ENCODE results near the gene QPRT.
"Not testable (repeated sequence)": the region's sequence is repeated elsewhere in the genome, so short reads cannot be mapped to it uniquely, and the experiment has no call there.

QPRT gene

DNA sequence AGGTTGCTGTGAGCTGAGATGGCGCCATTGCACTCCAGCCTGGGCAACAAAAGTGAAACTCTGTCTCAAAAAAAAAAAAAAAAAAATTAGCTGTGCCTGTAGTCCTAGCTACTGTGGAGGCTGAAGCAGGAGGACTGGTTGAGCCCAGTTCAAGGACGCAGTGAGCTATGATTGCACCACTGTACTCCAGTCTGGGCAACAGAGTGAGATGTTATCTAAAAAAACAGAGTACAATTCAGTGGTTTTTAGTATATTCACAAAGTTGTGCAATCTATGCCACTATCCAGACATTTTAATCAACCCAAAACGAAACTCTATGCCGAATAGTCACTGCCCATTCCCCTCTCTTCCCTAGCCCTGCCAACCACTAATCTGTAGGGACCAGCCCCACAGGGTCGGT is 41.7 kb downstream of the QPRT start:
- no peak for DNase-seq

- DNase-seq = peak; percentile 48
These were observed 42.3 kb downstream of the QPRT start for GRCh38 chr16:29721167-29721879.

- no peak for DNase-seq
These were observed 47.9 kb downstream of the QPRT start for GRCh38 chr16:29726845-29727377.

- no peak for DNase-seq
These were observed 48.5 kb downstream of the QPRT start for GRCh38 chr16:29727452-29727851.

DNA sequence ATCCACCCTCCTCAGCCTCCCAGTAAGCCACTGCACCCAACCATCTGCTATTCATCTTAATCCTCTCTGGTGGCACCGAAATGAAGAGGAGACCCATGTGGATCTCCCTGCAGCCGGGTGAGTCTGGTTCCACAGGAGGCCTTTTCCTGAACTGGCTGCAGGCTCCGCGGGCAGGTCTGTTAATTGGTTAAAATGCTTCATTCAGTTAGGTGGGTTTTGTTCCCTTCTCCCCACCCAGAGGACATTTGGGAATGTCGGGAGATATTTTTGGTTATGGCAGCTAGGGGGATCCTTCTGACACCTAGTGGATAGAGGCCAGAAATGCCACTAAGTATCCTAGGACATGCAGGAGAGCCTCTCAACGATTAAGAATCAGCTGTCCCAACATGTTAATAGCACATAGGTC is 50.1 kb downstream of the QPRT start:
- no peak for DNase-seq

GRCh38 chr16:29730649-29731048 is 51.7 kb downstream of the QPRT start:
- DNase-seq = no peak

DNA sequence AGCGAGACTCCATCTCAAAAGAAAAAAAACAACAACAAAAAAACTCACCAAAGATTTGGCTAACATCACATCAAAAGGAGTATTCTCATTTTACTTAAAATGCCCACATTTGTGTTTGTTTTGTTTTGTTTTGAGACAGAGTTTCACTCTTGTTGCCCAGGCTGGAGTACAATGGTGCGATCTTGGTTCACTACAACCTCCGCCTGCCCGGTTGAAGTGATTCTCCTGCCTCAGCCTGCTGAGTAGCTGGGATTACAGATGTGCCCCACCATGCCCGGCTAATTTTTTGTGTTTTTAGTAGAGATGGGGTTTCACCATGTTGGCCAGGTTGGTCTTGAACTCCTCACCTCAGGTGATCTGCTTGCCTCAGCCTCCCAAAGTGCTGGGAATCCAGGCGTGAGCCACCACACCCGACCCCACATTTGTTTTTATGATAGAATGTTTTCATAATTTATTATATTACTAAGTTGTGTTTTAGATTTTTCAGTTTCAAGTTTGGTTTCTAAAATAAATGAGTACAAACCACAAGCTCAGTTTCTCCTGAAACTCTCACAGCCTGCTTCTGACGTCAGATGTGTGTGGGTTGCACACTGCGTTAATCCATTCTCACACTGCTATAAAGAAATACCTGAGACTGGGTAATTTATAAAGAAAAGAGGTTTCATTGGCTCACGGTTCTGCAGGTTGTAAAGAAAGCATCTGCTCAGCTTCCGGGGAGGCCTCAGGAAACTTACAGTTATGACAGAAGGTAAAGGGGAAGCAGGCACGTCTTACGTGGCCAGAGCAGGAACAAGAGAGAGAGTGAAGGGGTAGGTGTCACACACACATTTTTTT is 53.0 kb downstream of the QPRT start:
- DNase-seq = peak; percentile 49

- no peak for DNase-seq
These were observed 55.8 kb downstream of the QPRT start for GRCh38 chr16:29734786-29735185.

GRCh38 chr16:29736112-29736511 is 57.1 kb downstream of the QPRT start:
- no peak for DNase-seq

DNA sequence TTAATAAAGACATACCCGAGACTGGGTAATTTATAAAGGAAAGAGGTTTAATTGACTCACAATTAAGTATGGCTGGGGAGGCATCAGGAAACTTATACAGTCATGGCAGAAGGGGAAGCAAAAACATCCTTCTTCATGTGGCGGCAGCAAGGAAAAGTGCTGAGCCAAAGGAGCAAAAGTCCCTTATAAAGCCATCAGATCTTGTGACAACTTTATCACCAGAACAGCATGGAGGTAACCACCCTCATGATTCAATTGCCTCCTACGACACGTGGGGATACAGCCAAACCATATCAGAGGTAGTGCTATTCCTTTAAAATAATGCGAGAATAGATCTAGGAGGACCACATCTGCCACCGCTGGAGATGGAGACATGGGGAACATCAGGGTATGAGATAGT is 57.8 kb downstream of the QPRT start:
- no peak for DNase-seq

GRCh38 chr16:29737713-29738112 is 58.7 kb downstream of the QPRT start:
- DNase-seq = no peak

- DNase-seq = peak; percentile 31
These were observed 59.5 kb downstream of the QPRT start for GRCh38 chr16:29738514-29738913.

- not testable (repeated sequence) for DNase-seq
These were observed 61.1 kb downstream of the QPRT start for GRCh38 chr16:29739927-29740629.

- DNase-seq = not testable (repeated sequence)
These were observed 61.6 kb downstream of the QPRT start for GRCh38 chr16:29740630-29741015.

DNA sequence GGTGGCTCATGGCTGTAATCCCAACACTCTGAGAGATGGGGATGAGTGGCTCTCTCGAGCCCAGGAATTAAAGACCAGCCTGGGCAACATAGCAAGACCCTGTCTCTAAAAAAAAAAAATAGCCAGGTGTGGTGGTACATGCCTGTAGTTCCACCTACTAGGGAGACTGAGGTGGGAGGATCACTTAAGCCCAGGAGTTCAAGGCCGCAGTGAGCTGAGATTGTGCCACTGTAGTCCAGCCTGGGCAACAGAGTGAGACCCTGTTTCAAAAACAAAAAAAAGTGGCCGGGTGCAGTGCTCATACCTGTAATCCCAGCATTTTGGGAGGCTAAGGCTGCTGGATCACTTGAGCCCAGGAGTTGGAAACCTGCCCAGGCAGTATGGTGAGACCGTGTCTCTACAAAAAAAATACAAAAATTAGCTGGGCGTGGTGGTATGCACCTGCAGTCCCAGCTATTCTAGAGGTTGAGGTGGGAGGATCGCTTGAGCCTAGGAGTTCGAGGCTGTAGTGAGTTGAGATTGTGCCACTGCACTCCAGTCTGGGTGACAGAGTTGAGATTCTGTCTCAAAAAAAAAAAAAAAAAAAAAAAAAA is 63.8 kb downstream of the QPRT start:
- DNase-seq = no peak

- DNase-seq = no peak
These were observed 64.5 kb downstream of the QPRT start for GRCh38 chr16:29743475-29743826.

DNA sequence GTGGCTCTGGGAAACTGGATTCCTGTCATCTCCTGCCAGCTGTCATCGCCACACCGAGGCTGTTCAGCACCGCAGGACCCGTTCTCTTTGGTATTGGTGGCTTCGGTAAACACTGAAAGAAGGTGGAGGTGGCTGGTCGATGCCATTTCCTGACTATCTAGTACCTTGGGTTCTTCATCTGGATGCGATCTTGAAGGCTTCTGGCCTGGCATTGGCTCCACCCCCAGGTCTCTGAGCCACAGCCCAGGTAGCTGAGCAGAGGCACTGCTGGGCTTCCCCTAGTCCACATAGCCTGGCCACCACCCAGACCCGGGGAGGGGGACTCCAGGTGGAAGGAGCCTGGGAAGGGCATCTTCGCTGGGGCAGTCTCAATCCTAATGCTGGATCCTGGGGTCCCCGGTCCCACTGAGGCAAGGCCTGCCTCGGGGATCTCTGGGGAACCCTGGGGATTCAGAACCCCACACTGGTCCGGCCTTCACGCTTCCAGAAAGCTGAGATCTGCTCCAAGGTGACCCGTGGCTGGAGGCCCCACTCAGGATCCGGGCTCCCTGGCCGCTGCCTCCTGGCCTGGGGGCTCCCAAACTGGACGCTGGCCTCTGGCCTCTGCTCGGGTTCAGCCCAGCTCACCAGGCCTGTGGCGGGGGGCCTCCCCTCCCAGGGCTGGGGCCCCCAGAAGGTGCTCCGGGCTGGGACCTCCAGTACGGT is 65.0 kb downstream of the QPRT start:
- DNase-seq = peak; percentile 32

DNA sequence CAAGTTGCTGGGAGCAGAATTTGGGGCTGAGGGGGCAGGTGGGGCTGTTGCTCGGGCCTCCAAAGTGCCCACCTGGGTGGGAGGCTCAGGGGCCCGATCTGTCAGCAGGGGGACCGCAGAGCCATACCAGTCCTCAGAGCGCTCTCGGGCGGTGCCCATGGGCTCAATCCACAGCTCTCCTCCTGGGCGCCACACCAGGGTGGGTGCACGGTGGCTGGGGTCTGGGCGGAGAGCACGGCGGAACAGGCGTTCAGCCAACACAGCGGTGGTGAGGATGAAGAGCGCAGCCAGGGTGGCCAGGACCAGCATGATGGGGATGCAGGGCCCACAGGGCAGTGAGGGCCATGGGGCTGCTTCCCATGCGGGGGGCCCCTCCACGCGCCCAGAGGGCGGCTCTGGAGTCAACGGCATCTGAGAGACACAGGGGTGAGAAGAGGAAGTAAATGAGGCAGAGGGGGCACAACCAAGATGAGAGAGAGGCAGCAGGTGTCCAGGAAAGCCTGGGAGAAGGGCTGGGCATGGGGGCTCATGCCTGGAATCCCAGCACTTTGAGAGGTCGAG is 65.6 kb downstream of the QPRT start:
- no peak for DNase-seq

DNA sequence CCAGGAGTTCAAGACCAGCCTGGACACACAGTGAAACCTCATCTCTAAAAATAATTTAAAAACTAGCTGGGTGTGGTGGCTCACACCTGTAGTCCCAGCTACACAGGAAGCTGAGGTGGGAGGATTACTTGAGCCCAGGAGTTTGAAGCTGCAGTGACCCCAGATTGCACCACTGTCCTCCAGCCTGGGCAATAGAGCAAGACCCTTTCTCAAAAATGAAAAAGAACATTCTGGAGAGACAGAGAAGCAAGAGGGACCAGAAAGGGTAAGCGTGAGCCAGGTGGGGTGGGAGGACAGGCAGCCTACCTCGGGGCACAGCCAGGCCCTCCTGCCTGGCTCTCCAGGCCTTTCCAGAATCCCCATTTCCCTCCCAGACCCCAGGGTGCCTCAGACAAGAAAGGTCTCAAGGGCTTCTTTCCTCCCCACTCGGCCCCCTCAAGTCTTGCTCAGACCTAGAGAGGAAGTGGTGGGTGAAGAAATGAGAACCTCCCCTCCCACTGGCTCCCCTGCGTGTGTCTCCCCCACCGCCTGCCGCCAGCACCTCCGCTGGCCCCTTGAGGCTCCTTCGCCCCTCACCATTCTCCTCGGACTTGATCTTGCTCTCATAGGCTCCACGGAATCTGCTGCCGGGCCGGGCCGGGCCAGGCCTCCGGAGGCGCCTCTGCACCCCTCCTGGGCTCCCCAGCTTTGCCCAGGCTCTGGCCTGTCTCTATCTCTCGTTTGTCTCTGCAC is 66.3 kb downstream of the QPRT start:
- DNase-seq = peak; percentile 52

DNA sequence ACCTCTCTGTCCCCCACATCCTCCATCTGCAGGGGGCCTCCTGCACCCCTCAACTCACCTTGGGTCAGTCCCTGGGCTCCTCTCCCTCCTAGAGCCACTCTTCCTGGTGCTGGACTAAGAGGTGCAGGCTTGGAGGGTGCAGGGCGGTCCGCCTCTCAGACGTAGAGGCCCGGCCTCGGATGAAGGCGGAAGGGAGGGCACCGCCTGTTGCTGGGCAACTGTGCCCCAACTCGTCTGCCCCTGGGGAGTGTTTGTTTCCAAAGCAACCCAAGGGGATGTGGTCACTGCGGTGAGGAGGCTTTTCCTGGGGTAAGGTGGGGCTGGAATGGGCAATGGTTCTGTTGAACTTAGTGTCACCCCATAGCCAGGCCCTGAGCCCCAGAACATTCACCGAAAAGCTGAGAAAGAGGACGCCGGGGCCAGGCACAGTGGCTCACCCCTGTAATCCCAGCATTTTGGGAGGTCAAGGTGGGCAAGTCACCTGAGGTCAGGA is 66.9 kb downstream of the QPRT start, which contains the start of gene C16orf54:
C16orf54 (minus strand) TSS at position 138 of the 493 bp plus-strand sequence. CDS start 1,039 bp downstream, outside the sequence.
- DNase-seq = peak; percentile 80

GRCh38 chr16:29746518-29746917 is 67.5 kb downstream of the QPRT start:
- DNase-seq = not testable (repeated sequence)
